Measurements from ENCODE around the gene SLC22A4. TPM values are rescaled to one million over a fixed set of nuclear protein-coding genes. Genes with fewer than 3 reads are reported as not detected.
A peak's percentile ranks its signal among the peaks of the same experiment; 100 is the strongest.

The SLC22A4 gene
- total and polyA plus RNA-seq, 2 donors (not counting 1 experiment from before 2014, with no cell fraction given) = 0.18 TPM; not detected in 1

GRCh38 chr5:132369007-132369473, 74.8 kb downstream of the SLC22A4 start:
- intact Hi-C loops (cut with micrococcal nuclease) = loop anchor here (1.0 to 5.0 kb wide), 3 partner anchors 11 to 497 kb away; partner anchors contain the start of genes GDF9, SLC22A4 and UQCRQ
- H3K9ac ChIP-seq (ENCODE audit: low read length) = peak overlapping the region; percentile 73
- H3K4me3 ChIP-seq (ENCODE audit: control extremely low read depth in 1 of 5, extremely low read depth in 1 of 5, insufficient read depth in 1 of 5, low read depth in 2 of 5, low read length in 4 of 5) = peak overlapping the region in 4 of 5 experiments; percentile 52 to 77 (median 68)
- DNase-seq (no peak), ATAC-seq (ENCODE audit: low read depth) (no peak)
- no peaks in the 10 kb centered on the region for H3K9me3 ChIP-seq (ENCODE audit: control extremely low read depth in 1 of 3, control insufficient read depth in 2 of 3, insufficient read depth in 1 of 3, low read length in 2 of 3)
- Mint-ChIP-seq H3K9me3 (ENCODE audit: insufficient read depth) (no peaks in the 10 kb centered on the region), H3K27ac (peak overlapping the region; percentile 81), H3K4me3 (peak overlapping the region; percentile 87), H3K4me1 (peaks cover 19% of the 10 kb centered on the region), H3K27me3 (no peaks in the 10 kb centered on the region)
- H3K79me2 ChIP-seq (ENCODE audit: control insufficient read depth, insufficient read depth, low read length) = peaks cover 6% of the 10 kb centered on the region
- peak overlapping the region; percentile 82 for H3K4me2 ChIP-seq (replicated peaks; ENCODE audit: low read depth, low read length, poor library complexity, severe bottlenecking)
- no peaks in the 10 kb centered on the region for H4K20me1 ChIP-seq (ENCODE audit: control insufficient read depth, insufficient read depth, low read length, poor library complexity, severe bottlenecking)
- H3K27ac ChIP-seq (ENCODE audit: low read length in 2 of 2) = peak overlapping the region; percentile 73 to 82
- ChIA-PET POLR2A (interaction anchor here (0.6 to 1.6 kb wide), 6 partner anchors 11 to 1035 kb away, joined by 3 to 8 read pairs (median 4); no protein-coding TSS in a partner anchor), CTCF (interaction anchor here (0.9 to 1.8 kb wide), 12 partner anchors 8 to 1671 kb away, joined by 3 to 8 read pairs (median 4); partner anchors contain the start of gene KIF3A)
- peaks cover 10 to 15% of the 10 kb centered on the region in 2 donors for H3K4me1 ChIP-seq (ENCODE audit: control insufficient read depth in 2 of 2, insufficient read depth in 2 of 2, low read length in 2 of 2)
- H3K36me3 ChIP-seq (replicated peaks in 1 of 2; ENCODE audit: control extremely low read depth in 1 of 2, control insufficient read depth in 1 of 2, extremely low read depth in 1 of 2, insufficient read depth in 2 of 2, low read length in 1 of 2) = no peaks in the 10 kb centered on the region
- peak overlapping the region; percentile 97 for H2AFZ ChIP-seq (ENCODE audit: insufficient read depth, low read depth, low read length, poor library complexity, severe bottlenecking)
- 2% methylated on average over 5 of the region's 9 CpGs for WGBS (ENCODE audit: insufficient coverage)
- no peaks in the 10 kb centered on the region for H3K27me3 ChIP-seq (replicated peaks in 1 of 4; ENCODE audit: control extremely low read depth in 1 of 4, control insufficient read depth in 3 of 4, insufficient read depth in 4 of 4, low read length in 3 of 4)
- no peak for TF ChIP-seq CTCF (IDR thresholded peaks at IDR 0.05)
- TF ChIP-seq EZH2 (IDR thresholded peaks at IDR 0.05; ENCODE audit: borderline replicate concordance, insufficient read depth, low read depth, low read length, poor library complexity, severe bottlenecking) = no peak
